Posterior vena cava (tissue), 2 donors: Measurements from ENCODE around the gene MGAT5. TPM values are rescaled to one million over a fixed set of nuclear protein-coding genes. Genes with fewer than 3 reads are reported as not detected.

Source experiments
- DNase-seq: peaks from one replicate; pipeline ENCODE4 v3.0.0-alpha.2; 2020; ENCODE audit warnings: low spot score
- intact Hi-C, 2 donors: fragments of 100-400 bp; cut with DNase I; formaldehyde crosslinking; loops; one replicate each; pipeline versions ENCODE4 v1.14.1 to v1.14.2; 2022 to 2023
- total RNA-seq, 2 donors: library from RNA; stranded (reverse); fragmentation: NEBNext Ultra II Directional; extraction: Animal tissue kit (Norgen Biotek cat#: 25700); gene quantifications; one replicate each; pipeline ENCODE4 v1.2.1, GENCODE V29; 2021
- donor health status: DM: yes; HTN: yes; CAD: no.
- donor health status: DM: yes; HTN: yes; CAD: no.

The MGAT5 gene
- total RNA-seq, 2 donors from 2014 or later = 41.7 to 42.8 TPM

DNA sequence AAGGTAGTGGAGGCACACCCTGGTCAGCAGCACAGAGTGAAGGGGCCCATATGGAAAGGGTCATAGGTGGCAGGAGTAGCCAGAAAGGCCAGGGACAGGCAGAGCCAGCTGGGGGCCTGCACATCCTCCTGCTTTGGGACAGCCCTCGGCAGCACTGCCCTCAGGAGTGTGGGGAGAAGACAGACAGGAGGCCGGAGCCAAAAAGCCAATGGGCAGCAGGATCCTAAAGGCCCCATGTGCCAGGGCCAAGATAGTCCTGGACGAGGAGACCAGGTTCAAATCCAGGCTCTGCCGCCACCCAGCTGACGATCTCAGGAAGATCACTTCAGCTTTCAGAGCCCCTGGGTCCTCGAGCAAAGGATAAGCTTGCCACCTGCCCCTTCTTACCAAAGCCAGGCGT lies 244.8 kb downstream of the MGAT5 start:
- no peak for DNase-seq
- intact Hi-C loops = no loop called here

DNA sequence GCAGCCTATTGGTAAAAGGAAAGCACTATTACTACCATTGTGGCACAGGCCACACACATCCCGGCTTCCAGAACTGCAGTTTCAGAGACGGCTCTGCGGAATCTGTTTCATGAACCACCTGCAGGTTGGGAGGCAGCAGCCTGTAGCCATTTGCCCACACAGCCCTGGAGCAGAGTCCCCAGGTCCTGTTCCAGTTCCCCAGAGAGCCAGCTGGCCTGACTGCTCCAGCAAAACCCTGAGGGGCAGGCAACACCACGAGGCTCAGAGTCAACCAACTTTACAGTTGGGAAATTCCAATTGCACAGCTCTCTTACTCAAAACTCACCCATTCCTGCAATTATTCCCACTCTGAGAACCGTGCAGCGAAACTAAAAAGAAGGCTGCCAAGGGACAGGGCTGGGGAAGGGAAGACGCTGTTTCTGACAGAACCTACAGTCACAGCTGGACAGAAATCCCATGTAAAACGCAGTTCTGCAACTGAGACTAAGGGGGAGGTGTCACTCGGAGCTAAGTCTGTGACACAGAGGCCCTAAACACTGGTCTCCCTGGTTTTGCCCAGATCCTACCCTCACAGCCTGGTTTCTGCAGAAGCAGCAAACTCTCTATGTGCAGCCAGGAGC lies 245.5 kb downstream of the MGAT5 start:
- intact Hi-C loops = no loop called here

DNA sequence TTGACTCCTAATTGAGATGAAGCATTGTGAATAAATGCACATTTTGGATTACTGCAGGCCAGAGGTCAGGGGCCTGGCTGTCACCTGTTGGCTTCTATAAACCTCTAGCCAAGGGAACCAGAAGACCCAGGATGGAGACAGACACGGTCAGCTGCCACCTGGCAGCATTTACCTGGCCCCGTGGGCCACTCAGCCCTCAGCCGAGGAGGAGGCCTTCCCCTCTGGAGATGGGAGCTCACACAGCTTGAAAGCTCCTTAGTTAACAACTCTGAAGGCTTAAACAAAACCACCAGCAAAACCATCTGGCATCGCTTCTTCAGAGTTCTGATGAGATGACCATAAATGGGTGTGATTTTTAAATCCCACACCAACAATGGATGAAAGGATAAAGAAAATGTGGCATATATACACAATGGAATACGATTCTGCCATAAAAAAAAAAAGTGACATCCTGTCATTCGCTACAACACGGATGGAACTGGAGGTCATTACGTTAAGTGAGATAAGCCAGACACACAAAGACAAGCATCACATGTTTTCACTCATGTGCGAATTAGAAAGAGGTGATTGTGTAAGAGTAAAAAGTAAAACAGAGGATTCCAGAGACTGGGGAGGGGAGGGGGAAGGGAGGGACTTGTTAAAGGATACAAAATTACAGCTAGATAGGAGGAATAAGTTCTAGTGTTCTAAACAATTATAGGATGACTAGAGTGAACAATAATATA lies 246.5 kb downstream of the MGAT5 start:
- no peak for DNase-seq
- intact Hi-C loops = no loop called here

More for the DNA sequence above, 245.5 kb downstream of the MGAT5 start:
- DNase-seq = no peak

DNA sequence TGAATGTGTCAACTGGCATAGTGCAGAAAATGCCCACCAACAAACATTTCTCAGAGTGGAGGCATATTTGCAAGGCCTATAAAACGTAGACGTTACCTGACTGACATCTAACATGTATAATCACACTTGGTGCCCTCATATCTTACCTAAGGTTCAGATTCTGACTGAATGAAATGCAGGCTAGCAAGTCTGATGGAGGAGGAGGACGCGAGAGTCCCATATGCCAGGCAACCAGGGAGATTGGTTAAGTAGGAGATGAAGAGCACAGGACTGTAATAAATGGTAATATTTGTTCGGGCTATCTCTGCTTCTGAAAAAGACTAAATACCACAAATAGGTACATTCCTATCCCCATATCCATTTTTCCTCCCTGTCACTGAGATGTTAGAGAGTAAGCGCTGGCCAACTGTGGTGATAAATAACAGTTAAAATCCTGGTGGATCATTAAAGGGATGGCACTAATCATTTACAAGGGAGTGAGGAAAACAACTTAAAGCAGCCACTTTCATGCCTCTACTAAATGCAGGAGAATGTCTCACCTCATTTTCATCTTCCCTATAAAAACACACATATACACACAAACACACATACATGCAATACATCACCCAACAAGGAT lies 247.7 kb downstream of the MGAT5 start:
- no peak for DNase-seq
- intact Hi-C loops = no loop called here

DNA sequence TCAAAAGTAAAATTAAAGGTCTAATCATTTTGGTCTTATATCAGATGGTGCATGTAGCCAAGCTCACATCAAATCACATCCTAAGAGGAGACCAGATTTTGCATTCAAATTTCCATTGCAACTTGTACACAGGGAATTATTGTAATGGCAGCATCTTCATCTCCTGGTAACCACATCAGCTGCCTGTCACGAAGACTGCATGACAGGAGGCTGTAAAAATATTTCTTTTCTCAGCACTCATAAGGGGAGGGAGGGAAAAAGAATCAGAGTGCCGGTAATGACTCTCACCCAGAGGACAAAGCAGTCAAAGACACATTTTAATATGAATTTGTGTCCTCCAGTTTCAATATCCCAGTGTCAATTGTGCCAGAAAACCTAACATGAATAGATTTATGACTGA lies 248.2 kb downstream of the MGAT5 start:
- no peak for DNase-seq
- intact Hi-C loops = no loop called here
